Nephron progenitor cell (in vitro differentiated cells): ENCODE measurements around the gene MARCHF3.
A peak's percentile ranks its signal among the peaks of the same experiment; 100 is the strongest.

Experiments
- DNase-seq: peaks from one replicate; pipeline ENCODE4 v3.0.0; 2021
- H3K27ac Mint-ChIP-seq: 2 replicates; pipeline ENCODE4 v1.8.0; 2021; ENCODE audit warnings: mild to moderate bottlenecking, moderate library complexity, mixed read lengths
- H3K27me3 Mint-ChIP-seq: 2 replicates; pipeline ENCODE4 v1.8.0; 2021; ENCODE audit warnings: mild to moderate bottlenecking, low read depth, mixed read lengths; ENCODE audit not compliant: poor library complexity
- H3K36me3 Mint-ChIP-seq: 2 replicates; pipeline ENCODE4 v1.8.0; 2021; ENCODE audit warnings: low read depth, mixed read lengths
- H3K4me1 Mint-ChIP-seq: 2 replicates; pipeline ENCODE4 v1.8.0; 2021; ENCODE audit warnings: mixed read lengths
- H3K4me3 Mint-ChIP-seq: 2 replicates; pipeline ENCODE4 v1.8.0; 2021; ENCODE audit warnings: mild to moderate bottlenecking, moderate library complexity, mixed read lengths
- H3K9me3 Mint-ChIP-seq: 2 replicates; pipeline ENCODE4 v1.8.0; 2021; ENCODE audit warnings: mild to moderate bottlenecking, moderate library complexity, mixed read lengths
- CTCF ChIP-seq: fragments of 200-600 bp; sonication (generic); IDR thresholded peaks from 2 replicates; pipeline ENCODE4 v1.5.0; 2021; ENCODE audit warnings: antibody characterized with exemption

MARCHF3 gene

DNA sequence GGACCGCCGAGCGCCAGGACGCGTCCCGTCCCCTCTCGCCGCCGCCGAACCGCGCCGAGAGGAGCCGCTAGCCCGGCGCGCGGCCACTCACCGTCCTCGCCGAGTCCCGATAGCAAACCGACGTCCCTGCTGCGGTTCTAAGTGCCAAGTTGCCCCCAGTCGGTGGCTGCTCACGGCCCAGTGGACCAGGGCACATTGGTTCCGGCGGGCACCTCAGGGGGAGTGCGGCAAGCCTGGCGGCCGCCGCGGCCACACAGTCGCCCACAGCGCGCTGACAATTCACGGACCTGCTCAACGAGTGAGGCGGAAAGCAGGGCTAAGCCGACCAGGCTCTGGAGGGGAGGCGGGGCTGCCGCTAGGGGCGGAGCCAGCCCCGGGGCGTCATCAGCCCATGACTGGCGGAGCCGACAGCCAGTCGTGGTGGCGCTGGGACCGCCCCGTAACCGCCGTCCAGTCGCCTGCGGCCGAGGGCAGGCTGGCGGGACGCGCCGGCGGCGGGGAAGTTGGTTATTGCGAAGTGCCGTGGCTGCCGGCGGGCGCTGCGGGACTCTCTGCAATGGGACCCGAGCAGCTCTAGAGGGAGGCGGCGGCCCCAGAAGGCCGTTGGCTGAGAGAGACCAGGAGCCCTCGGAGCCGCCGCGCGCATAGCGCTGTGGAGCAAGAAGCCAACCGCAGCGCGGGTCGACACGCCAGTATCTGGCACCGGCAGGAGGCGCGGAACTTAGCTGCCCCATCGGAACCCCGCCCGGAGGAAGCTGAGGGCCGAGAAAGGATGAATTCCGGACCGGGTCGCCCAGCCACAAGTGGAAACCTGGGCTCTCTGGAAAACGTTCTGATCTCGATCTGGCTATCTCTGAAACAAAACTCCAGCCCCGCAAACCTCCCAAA, at the start of gene MARCHF3:
MARCHF3 (minus strand) TSS at position 300 of the 888 bp plus-strand sequence. CDS start 112,387 bp downstream, outside the sequence.
- H3K27me3 Mint-ChIP-seq, result peaks cover 77% of the 10 kb centered on the region
- no peak within 1 kb of the TSS for H3K27ac Mint-ChIP-seq
- DNase-seq, result peak; percentile 97
- no peaks in the 10 kb centered on the region for H3K36me3 Mint-ChIP-seq
- TF ChIP-seq CTCF, result no peak
- peaks cover 22% of the 10 kb centered on the region for H3K4me1 Mint-ChIP-seq
- H3K9me3 Mint-ChIP-seq, result no peaks in the 10 kb centered on the region
- peak within 1 kb of the TSS; percentile 86 for H3K4me3 Mint-ChIP-seq

DNA sequence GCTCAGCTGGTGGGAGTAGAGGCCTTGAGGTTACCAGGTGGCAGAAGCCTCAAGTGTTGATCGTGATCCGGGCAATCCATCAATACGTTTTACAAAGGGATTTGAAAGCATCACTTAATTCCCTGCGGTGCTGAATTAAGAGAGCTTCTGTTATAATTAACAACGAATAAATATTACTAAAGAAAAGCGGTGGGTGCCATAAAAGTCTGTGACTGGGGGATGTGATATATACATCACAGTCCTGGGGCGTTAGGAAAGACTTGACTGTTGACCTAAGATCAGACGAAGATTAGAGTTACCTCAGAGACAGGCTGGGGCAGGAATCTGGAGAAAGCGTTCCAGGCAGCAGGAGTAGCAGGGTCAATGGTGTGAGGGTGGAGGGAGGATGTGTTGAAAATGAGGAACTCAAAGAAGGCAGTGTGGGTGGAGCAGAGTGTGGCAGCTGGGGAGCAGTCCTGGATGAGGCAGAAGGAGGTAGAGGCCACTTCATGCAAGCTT, 49.7 kb upstream of the MARCHF3 start:
- DNase-seq, result peak; percentile 21
- peak overlapping the region; percentile 33 for H3K4me3 Mint-ChIP-seq
- no peak for TF ChIP-seq CTCF
- H3K27me3 Mint-ChIP-seq, result peaks cover 3% of the 10 kb centered on the region
- H3K27ac Mint-ChIP-seq, result peak overlapping the region; percentile 60
- H3K4me1 Mint-ChIP-seq, result peaks cover 43% of the 10 kb centered on the region
- no peaks in the 10 kb centered on the region for H3K9me3 Mint-ChIP-seq
- H3K36me3 Mint-ChIP-seq, result no peaks in the 10 kb centered on the region

- Mint-ChIP-seq H3K36me3 (no peaks in the 10 kb centered on the region), H3K27me3 (no peaks in the 10 kb centered on the region), H3K4me3 (no peak overlapping the region), H3K27ac (no peak overlapping the region), H3K9me3 (peaks cover 4% of the 10 kb centered on the region), H3K4me1 (peaks cover 39% of the 10 kb centered on the region)
- no peak for DNase-seq
- no peak for TF ChIP-seq CTCF
Observed at GRCh38 chr5:127077366-127077765, 47.0 kb upstream of the MARCHF3 start.

DNA sequence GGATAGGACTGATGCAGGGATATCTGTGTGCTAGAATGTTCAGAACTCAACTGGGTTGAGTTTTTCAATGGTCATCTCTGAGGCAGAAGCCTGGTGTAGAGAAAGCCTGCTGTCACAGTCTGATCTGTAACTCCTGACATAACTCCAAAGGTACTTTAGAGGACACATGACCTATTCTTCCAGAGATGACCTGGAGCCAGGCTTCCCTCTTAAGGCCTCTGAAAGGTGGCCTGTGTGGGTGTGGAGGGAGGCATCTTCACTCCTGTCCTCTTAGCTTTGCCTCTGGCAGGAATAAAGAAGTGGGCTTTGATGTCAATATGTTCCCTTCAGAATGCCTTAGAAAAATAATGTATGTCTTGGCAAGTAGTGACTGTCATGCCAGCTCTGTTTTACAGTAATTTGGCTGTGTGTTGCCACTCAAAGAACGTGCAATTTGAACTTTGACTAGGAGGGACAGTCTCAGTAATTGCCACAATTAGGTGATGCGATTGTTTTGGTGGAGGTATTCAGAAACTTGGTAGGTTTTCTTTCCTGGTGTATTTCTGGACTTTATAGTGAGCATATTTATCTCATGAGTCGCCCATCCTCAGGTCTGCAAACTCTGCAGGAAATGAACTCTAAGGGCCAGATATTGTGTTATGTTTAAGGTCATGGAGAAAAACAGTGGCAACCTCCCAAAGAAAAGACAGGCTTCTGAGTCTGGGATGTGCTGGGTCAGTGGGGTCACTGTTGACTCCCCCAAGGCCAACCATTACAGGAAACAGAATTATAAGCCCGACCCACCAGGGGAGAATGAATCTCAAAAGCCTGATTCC, 46.2 kb upstream of the MARCHF3 start:
- no peaks in the 10 kb centered on the region for H3K27me3 Mint-ChIP-seq
- H3K27ac Mint-ChIP-seq, result peak overlapping the region; percentile 57
- H3K9me3 Mint-ChIP-seq, result peaks cover 4% of the 10 kb centered on the region
- no peak overlapping the region for H3K4me3 Mint-ChIP-seq
- no peak for TF ChIP-seq CTCF
- no peaks in the 10 kb centered on the region for H3K36me3 Mint-ChIP-seq
- H3K4me1 Mint-ChIP-seq, result peaks cover 39% of the 10 kb centered on the region
- no peak for DNase-seq

DNA sequence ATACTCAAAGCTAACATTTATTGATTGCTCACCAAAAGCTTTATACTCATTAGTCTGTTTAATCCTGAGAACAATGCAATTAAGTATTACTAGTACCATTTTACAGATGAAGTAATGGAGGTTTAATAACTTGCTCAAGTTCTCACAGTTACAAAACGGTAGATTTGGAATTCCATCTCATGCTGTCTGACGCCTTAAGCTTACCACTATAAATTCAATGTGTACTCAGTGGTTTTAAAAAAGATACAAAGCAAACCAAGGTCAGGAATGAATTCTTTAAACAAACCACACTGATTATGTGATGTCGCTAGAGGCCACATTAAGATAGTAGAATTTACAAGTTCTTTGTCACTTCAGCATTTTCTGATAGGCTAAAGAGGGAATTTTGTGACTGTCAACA, 44.1 kb upstream of the MARCHF3 start:
- no peak for DNase-seq
- Mint-ChIP-seq H3K4me1 (peaks cover 20% of the 10 kb centered on the region), H3K27ac (no peak overlapping the region), H3K9me3 (peaks cover 4% of the 10 kb centered on the region), H3K27me3 (no peaks in the 10 kb centered on the region), H3K36me3 (no peaks in the 10 kb centered on the region), H3K4me3 (no peak overlapping the region)
- no peak for TF ChIP-seq CTCF
